PC-3 (cell line): ENCODE results near the gene GOPC.

Experiments used
- EZH2 ChIP-seq: fragments of 300-600 bp; sonication (generic); IDR thresholded peaks from one replicate; pipeline ENCODE4 v1.6.1; 2017; ENCODE audit warnings: antibody characterized with exemption, mild to moderate bottlenecking, low read length; ENCODE audit not compliant: unreplicated experiment
- EZH2phosphoT487 ChIP-seq: fragments of 300-600 bp; sonication (generic); IDR thresholded peaks from 2 replicates; pipeline ENCODE4 v1.6.1; 2018; ENCODE audit warnings: mild to moderate bottlenecking, antibody characterized with exemption, low read length, borderline replicate concordance
- TF ChIP-seq, protein P1 (sequence below): fragments of 300-600 bp; sonication (generic); conservative IDR thresholded peaks from 2 replicates; pipeline ENCODE4 v1.5.1; 2017; ENCODE audit warnings: antibody characterized with exemption, low read depth, mild to moderate bottlenecking, low read length

DNA sequence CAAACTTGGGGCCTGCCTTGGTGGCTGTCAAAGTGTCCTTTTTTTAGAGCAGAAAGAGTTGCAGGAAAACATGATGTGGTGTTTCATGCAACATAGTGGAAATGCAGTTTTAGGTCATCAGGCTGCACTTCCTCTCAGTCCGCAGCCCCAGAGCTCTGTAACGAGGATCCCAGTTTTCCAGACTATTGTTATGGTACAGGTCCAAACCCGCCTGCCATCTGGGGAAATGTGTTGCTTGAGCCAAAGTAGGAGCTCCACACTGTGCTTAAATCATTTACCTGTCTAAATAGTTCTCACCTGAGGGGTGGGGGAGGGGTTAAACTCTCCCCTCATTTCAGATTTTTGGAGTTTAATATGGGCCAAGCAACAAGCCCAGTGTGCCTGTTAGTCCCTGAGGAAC lies 59.8 kb downstream of the GOPC start:
- TF ChIP-seq, protein P1, sequence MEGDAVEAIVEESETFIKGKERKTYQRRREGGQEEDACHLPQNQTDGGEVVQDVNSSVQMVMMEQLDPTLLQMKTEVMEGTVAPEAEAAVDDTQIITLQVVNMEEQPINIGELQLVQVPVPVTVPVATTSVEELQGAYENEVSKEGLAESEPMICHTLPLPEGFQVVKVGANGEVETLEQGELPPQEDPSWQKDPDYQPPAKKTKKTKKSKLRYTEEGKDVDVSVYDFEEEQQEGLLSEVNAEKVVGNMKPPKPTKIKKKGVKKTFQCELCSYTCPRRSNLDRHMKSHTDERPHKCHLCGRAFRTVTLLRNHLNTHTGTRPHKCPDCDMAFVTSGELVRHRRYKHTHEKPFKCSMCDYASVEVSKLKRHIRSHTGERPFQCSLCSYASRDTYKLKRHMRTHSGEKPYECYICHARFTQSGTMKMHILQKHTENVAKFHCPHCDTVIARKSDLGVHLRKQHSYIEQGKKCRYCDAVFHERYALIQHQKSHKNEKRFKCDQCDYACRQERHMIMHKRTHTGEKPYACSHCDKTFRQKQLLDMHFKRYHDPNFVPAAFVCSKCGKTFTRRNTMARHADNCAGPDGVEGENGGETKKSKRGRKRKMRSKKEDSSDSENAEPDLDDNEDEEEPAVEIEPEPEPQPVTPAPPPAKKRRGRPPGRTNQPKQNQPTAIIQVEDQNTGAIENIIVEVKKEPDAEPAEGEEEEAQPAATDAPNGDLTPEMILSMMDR: no peak
- TF ChIP-seq EZH2 (no peak), EZH2phosphoT487 (no peak)
